Erythroblast (primary cell): ENCODE measurements around the gene AGAP2.

ENCODE experiments used
- GATA1 ChIP-seq: IDR thresholded peaks from 2 replicates; pipeline ENCODE4 v1.6.1; 2011; ENCODE audit warnings: low read depth, mild to moderate bottlenecking, control low read depth, low read length, moderate library complexity
- POLR2A ChIP-seq: IDR thresholded peaks from 2 replicates; pipeline ENCODE4 v1.6.1; 2011; ENCODE audit warnings: mild to moderate bottlenecking, low read length

DNA sequence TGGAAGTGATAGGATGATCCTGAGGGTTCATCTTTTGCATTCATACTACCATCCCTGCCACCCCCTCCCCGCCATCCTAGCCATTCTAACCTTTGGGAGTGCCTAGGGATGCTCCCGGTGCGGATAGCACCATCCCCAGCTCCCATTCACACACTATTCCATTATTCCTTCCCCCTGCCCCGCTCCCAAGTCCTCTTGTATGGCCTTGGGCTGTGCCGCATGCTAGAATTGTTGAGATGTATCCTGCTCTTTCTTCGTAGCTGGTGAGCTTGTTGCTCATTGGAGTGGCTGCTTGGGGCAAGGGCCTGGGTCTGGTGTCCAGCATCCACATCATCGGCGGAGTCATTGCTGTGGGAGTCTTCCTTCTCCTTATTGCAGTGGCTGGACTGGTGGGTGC, 6.9 kb upstream of the AGAP2 start:
- TF ChIP-seq POLR2A (peak; percentile 73), GATA1 (no peak)
